SK-N-SH treated with all-trans-retinoic acid at 6 μM for 48 hours (cell line): ENCODE data around the gene KCTD10.

Experiments
- ATAC-seq: fragments of 200-7000 bp; cut with Tn5 transposase; 3 replicates; pipeline ENCODE4 v1.9.1; 2020; ENCODE audit warnings: mild to moderate bottlenecking, moderate library complexity
- ARNTL ChIP-seq: fragments of 450-650 bp; formaldehyde crosslinking; IDR thresholded peaks from 2 replicates; pipeline ENCODE4 v1.5.0; 2020; ENCODE audit warnings: low read depth, mild to moderate bottlenecking, moderate library complexity, borderline replicate concordance
- BACH2 ChIP-seq: fragments of 250-450 bp; sonication (Bioruptor Pico); IDR thresholded peaks from 2 replicates; pipeline ENCODE4 v1.9.0; 2021; ENCODE audit warnings: mild to moderate bottlenecking, borderline replicate concordance
- CSDC2 ChIP-seq: fragments of 250-450 bp; sonication (Bioruptor Pico); IDR thresholded peaks from 2 replicates; pipeline ENCODE4 v1.5.0; 2020; ENCODE audit warnings: mild to moderate bottlenecking, moderate library complexity
- ESRRG ChIP-seq: fragments of 250-450 bp; sonication (Bioruptor Pico); IDR thresholded peaks from 2 replicates; pipeline ENCODE4 v1.6.1; 2021; ENCODE audit warnings: mild to moderate bottlenecking
- GLIS3 ChIP-seq: fragments of 250-450 bp; sonication (Bioruptor Pico); IDR thresholded peaks from 2 replicates; pipeline ENCODE4 v1.5.0; 2020; ENCODE audit warnings: mild to moderate bottlenecking, moderate library complexity
- ISL1 ChIP-seq: fragments of 250-450 bp; sonication (Bioruptor Pico); IDR thresholded peaks from 2 replicates; pipeline ENCODE4 v2.1.2; 2022; ENCODE audit warnings: mild to moderate bottlenecking, moderate library complexity
- OSR1 ChIP-seq: fragments of 250-450 bp; sonication (Bioruptor Pico); IDR thresholded peaks from 2 replicates; pipeline ENCODE4 v1.8.0; 2022; ENCODE audit warnings: moderate library complexity, mild to moderate bottlenecking, inconsistent platforms
- PATZ1 ChIP-seq: fragments of 250-450 bp; sonication (Bioruptor Pico); IDR thresholded peaks from 2 replicates; pipeline ENCODE4 v1.8.0; 2020; ENCODE audit warnings: mild to moderate bottlenecking, moderate library complexity, borderline replicate concordance
- PPARA ChIP-seq: fragments of 250-450 bp; sonication (Bioruptor Pico); IDR thresholded peaks from 2 replicates; pipeline ENCODE4 v1.5.0; 2020; ENCODE audit warnings: mild to moderate bottlenecking, borderline replicate concordance
- TCF4 ChIP-seq: fragments of 250-450 bp; sonication (Bioruptor Pico); IDR thresholded peaks from 2 replicates; pipeline ENCODE4 v1.8.0; 2021; ENCODE audit warnings: mild to moderate bottlenecking, moderate library complexity, borderline replicate concordance
- TOX ChIP-seq: fragments of 250-450 bp; sonication (Bioruptor Pico); IDR thresholded peaks from 2 replicates; pipeline ENCODE4 v1.8.0; 2021; ENCODE audit warnings: mild to moderate bottlenecking, moderate library complexity, borderline replicate concordance
- ZC3H10 ChIP-seq: fragments of 250-450 bp; sonication (Bioruptor Pico); IDR thresholded peaks from 2 replicates; pipeline ENCODE4 v1.5.1; 2021; ENCODE audit warnings: mild to moderate bottlenecking, moderate library complexity
- ZFP30 ChIP-seq: fragments of 450-650 bp; formaldehyde crosslinking; IDR thresholded peaks from 2 replicates; pipeline ENCODE4 v1.5.0; 2022; ENCODE audit warnings: mild to moderate bottlenecking, moderate library complexity
- ZNF565 ChIP-seq: fragments of 450-650 bp; formaldehyde crosslinking; conservative IDR thresholded peaks from 2 replicates; pipeline ENCODE4 v1.5.0; 2020; ENCODE audit warnings: low read depth, mild to moderate bottlenecking, moderate library complexity
- ZNF70 ChIP-seq: fragments of 450-650 bp; formaldehyde crosslinking; IDR thresholded peaks from 2 replicates; pipeline ENCODE4 v1.5.0; 2020; ENCODE audit warnings: mild to moderate bottlenecking, moderate library complexity
- ZNF8 ChIP-seq: fragments of 450-650 bp; formaldehyde crosslinking; IDR thresholded peaks from 2 replicates; pipeline ENCODE4 v1.5.0; 2020; ENCODE audit warnings: mild to moderate bottlenecking, moderate library complexity
- TF ChIP-seq, protein P1 (sequence below): fragments of 250-450 bp; sonication (Bioruptor Pico); IDR thresholded peaks from 2 replicates; pipeline ENCODE4 v1.5.0; 2020; ENCODE audit warnings: mild to moderate bottlenecking, moderate library complexity
- TF ChIP-seq, protein P2 (sequence below): fragments of 250-450 bp; sonication (Bioruptor Pico); IDR thresholded peaks from 2 replicates; pipeline ENCODE4 v1.8.0; 2021; ENCODE audit warnings: low read depth, mild to moderate bottlenecking, moderate library complexity, borderline replicate concordance

KCTD10 gene

DNA sequence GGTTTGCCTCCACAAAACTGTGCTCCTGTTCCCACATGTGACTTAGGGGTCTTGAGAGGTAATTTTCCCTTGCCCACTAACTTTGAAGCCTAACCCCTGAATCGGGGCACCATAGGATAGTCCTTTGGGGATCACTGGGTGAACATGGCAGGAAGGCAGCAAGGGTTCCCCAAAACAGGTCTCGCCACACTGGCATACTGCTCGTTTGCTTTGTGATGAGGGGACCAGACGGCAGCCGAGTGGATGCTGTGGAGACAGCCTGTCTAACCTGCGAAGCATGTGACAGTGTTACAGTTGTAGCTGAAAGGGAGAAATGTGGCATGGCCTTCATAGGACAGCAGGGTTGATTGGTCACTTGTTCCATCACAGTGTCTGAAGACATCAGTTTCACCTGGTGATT lies 42.7 kb upstream of the KCTD10 start:
- TF ChIP-seq TOX (CRISPR knock-in tag) (no peak), BACH2 (CRISPR knock-in tag) (no peak)
- TF ChIP-seq, protein P1, sequence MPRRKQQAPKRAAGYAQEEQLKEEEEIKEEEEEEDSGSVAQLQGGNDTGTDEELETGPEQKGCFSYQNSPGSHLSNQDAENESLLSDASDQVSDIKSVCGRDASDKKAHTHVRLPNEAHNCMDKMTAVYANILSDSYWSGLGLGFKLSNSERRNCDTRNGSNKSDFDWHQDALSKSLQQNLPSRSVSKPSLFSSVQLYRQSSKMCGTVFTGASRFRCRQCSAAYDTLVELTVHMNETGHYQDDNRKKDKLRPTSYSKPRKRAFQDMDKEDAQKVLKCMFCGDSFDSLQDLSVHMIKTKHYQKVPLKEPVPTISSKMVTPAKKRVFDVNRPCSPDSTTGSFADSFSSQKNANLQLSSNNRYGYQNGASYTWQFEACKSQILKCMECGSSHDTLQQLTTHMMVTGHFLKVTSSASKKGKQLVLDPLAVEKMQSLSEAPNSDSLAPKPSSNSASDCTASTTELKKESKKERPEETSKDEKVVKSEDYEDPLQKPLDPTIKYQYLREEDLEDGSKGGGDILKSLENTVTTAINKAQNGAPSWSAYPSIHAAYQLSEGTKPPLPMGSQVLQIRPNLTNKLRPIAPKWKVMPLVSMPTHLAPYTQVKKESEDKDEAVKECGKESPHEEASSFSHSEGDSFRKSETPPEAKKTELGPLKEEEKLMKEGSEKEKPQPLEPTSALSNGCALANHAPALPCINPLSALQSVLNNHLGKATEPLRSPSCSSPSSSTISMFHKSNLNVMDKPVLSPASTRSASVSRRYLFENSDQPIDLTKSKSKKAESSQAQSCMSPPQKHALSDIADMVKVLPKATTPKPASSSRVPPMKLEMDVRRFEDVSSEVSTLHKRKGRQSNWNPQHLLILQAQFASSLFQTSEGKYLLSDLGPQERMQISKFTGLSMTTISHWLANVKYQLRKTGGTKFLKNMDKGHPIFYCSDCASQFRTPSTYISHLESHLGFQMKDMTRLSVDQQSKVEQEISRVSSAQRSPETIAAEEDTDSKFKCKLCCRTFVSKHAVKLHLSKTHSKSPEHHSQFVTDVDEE (CRISPR knock-in tag): no peak
- ATAC-seq: no peak

GRCh38 chr12:109518820-109519665 lies 41.9 kb upstream of the KCTD10 start:
- TF ChIP-seq TCF4 (CRISPR knock-in tag): no peak
- no peak for TF ChIP-seq ISL1 (CRISPR knock-in tag)
- TF ChIP-seq ZFP30 (CRISPR knock-in tag): no peak
- TF ChIP-seq, protein P2, sequence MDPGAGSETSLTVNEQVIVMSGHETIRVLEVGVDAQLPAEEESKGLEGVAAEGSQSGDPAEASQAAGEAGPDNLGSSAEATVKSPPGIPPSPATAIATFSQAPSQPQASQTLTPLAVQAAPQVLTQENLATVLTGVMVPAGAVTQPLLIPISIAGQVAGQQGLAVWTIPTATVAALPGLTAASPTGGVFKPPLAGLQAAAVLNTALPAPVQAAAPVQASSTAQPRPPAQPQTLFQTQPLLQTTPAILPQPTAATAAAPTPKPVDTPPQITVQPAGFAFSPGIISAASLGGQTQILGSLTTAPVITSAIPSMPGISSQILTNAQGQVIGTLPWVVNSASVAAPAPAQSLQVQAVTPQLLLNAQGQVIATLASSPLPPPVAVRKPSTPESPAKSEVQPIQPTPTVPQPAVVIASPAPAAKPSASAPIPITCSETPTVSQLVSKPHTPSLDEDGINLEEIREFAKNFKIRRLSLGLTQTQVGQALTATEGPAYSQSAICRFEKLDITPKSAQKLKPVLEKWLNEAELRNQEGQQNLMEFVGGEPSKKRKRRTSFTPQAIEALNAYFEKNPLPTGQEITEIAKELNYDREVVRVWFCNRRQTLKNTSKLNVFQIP (CRISPR knock-in tag): no peak
- TF ChIP-seq ESRRG (CRISPR knock-in tag): no peak
- TF ChIP-seq ZNF565 (CRISPR knock-in tag): no peak
- TF ChIP-seq TOX (CRISPR knock-in tag): no peak
- TF ChIP-seq ZNF70: peak; percentile 9; the same call in 1 of the 2 replicates
- peak; percentile 91 for ATAC-seq

DNA sequence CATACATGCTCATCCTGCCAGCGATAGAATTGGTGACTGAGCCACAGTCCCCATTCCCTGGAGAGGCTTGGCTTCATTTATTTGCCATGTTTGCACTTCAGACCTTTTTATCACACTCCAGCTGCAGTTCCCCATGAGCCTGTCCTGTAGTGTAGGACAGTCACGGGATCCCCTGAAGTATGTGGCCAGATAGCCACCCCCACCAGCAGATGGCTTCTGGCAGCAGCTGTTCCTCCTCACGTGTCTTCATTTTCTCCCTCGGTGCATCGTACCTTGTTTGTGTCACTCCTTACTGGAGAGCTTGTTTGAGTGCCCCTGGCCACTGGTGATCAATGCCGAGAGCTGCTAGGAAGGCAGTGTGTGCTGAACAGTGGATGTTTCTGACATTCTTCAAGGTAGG lies 40.5 kb upstream of the KCTD10 start:
- ATAC-seq: no peak
- TF ChIP-seq CSDC2 (CRISPR knock-in tag): no peak
- no peak for TF ChIP-seq ZNF8 (CRISPR knock-in tag)
- TF ChIP-seq TCF4 (CRISPR knock-in tag): no peak
- TF ChIP-seq GLIS3 (CRISPR knock-in tag): no peak
- TF ChIP-seq OSR1 (CRISPR knock-in tag): no peak

GRCh38 chr12:109513977-109514376 lies 36.9 kb upstream of the KCTD10 start:
- no peak for ATAC-seq
- TF ChIP-seq, protein P1 (CRISPR knock-in tag): no peak
- no peak for TF ChIP-seq OSR1 (CRISPR knock-in tag)

DNA sequence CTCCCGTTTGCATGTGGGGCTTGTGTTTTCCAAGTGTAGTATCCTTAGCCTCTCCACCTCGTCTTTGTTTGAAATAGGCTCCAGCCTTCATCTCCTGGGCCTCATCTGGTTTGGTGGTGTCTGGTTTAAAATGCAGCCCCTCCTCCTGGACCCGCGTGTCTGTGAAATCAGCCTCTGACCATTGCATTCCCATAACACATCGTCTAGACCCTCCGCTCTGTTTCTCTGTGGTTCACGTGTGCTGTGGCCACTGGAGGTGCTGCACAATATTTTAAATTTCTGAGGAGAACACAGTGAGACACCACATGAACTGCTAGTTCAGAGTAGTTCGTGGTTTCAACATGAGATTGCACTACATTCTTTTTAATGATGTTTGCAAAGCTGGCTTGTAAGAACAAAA lies 36.0 kb upstream of the KCTD10 start:
- TF ChIP-seq PPARA (no peak), GLIS3 (CRISPR knock-in tag) (no peak)
- no peak for ATAC-seq

- ATAC-seq: no peak
- TF ChIP-seq ZC3H10 (CRISPR knock-in tag) (no peak), CSDC2 (CRISPR knock-in tag) (no peak), ARNTL (CRISPR knock-in tag) (no peak), PATZ1 (no peak)
- TF ChIP-seq, all 23 proteins: peak for 0
Observed at GRCh38 chr12:109512608-109513007, 35.5 kb upstream of the KCTD10 start.
